GM12878 (cell line): ENCODE data around the gene HMCN2. TPM values are rescaled to one million over a fixed set of nuclear protein-coding genes. Genes with fewer than 3 reads are reported as not detected.

Experiments used
- E2F8 ChIP-seq: fragments of 450-650 bp; IDR thresholded peaks from 2 replicates; pipeline ENCODE4 v1.6.1; 2018; ENCODE audit warnings: mild to moderate bottlenecking, low read depth, moderate library complexity; ENCODE audit not compliant: partially characterized antibody
- NFYB ChIP-seq: IDR thresholded peaks from 2 replicates; pipeline ENCODE4 v1.6.1; 2011; ENCODE audit warnings: low read depth, mild to moderate bottlenecking, low read length, improper control_type of control experiment, moderate library complexity; ENCODE audit not compliant: insufficient read depth
- NRF1 ChIP-seq: conservative IDR thresholded peaks from 2 replicates; pipeline ENCODE4 v1.6.1; 2011; ENCODE audit warnings: mild to moderate bottlenecking, low read depth, low read length, improper control_type of control experiment
- PAX8 ChIP-seq: fragments of 450-650 bp; IDR thresholded peaks from 2 replicates; pipeline ENCODE4 v1.6.1; 2017; ENCODE audit warnings: mild to moderate bottlenecking, moderate library complexity
- POLR2A ChIP-seq: IDR thresholded peaks from 2 replicates; pipeline ENCODE4 v1.6.1; 2011; ENCODE audit warnings: low read depth, mild to moderate bottlenecking, low read length
- REST ChIP-seq: IDR thresholded peaks from 2 replicates; pipeline ENCODE4 v1.6.1; 2012; ENCODE audit warnings: mild to moderate bottlenecking, low read depth, low read length
- SIN3A ChIP-seq: IDR thresholded peaks from 2 replicates; pipeline ENCODE4 v1.6.1; 2012; ENCODE audit warnings: low read depth, low read length, improper control_type of control experiment
- SREBF2 ChIP-seq: IDR thresholded peaks from 2 replicates; pipeline ENCODE4 v1.6.1; 2012; ENCODE audit warnings: mild to moderate bottlenecking, low read length
- polyA plus RNA-seq, 11 experiments: library from polyadenylated mRNA; depleted of rRNA in 4 of 11; unstranded in 6 of 11; stranded (reverse) in 5 of 11; fragments of >200 nt; fragmentation: Nextera tagmentation in 4 of 11; fragmentation: Illumina TruSeq in 1 of 11; extraction: Ambion mirVana in 4 of 11; extraction: Trizol in 1 of 11; gene quantifications; 1 replicate in 1 of 11; 2 replicates in 10 of 11; pipeline versions ENCODE4 v1.2.1 to v1.2.3, GENCODE V29; 2011 to 2016; ENCODE audit warnings: inconsistent platforms in 2 of 11, missing spikeins in 2 of 11, low read depth in 1 of 11
- total RNA-seq, 4 experiments: library from RNA; depleted of rRNA in 3 of 4; stranded (reverse); fragments of >200 nt in 3 of 4; fragmentation: Illumina TruSeq in 1 of 4; extraction: Trizol in 1 of 4; gene quantifications; 2 replicates each; pipeline versions ENCODE4 v1.2.1 to v1.2.3, GENCODE V29; 2013 to 2021
- TF ChIP-seq, protein P1 (sequence below): fragments of 450-650 bp; IDR thresholded peaks from 2 replicates; pipeline ENCODE4 v1.6.1; 2016; ENCODE audit warnings: mild to moderate bottlenecking

The HMCN2 gene
- total and polyA plus RNA-seq, 10 of the 15 experiments (the other 5 are each of a cell fraction or from before 2014, with no cell fraction given), result 0.04 TPM; not detected in 9

- no peak for TF ChIP-seq E2F8
- no peak for TF ChIP-seq NRF1
- no peak for TF ChIP-seq PAX8
- TF ChIP-seq, protein P1, sequence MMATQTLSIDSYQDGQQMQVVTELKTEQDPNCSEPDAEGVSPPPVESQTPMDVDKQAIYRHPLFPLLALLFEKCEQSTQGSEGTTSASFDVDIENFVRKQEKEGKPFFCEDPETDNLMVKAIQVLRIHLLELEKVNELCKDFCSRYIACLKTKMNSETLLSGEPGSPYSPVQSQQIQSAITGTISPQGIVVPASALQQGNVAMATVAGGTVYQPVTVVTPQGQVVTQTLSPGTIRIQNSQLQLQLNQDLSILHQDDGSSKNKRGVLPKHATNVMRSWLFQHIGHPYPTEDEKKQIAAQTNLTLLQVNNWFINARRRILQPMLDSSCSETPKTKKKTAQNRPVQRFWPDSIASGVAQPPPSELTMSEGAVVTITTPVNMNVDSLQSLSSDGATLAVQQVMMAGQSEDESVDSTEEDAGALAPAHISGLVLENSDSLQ, result no peak
- no peak for TF ChIP-seq POLR2A
- TF ChIP-seq SREBF2, result no peak
- no peak for TF ChIP-seq SIN3A
- TF ChIP-seq NFYB, result no peak
- no peak for TF ChIP-seq REST
These were observed 187.9 kb downstream of the HMCN2 start (continued) for GRCh38 chr9:130453487-130453886.
